Breast epithelium (tissue), 4 donors: Measurements from ENCODE around the gene PTPRG. TPM values are rescaled to one million over a fixed set of nuclear protein-coding genes. Genes with fewer than 3 reads are reported as not detected.

Source experiments
- DNase-seq, 2 donors: peaks; one replicate each; pipeline ENCODE4 v3.0.0-alpha.2; 2019; ENCODE audit warnings: low spot score in 2 of 2
- H3K27ac ChIP-seq, 2 donors: fragments of 200-600 bp; sonication (generic) in 1 of 2; one replicate each; pipeline ENCODE4 v1.5.1; 2016 to 2019; ENCODE audit warnings: mild to moderate bottlenecking in 1 of 2
- H3K27me3 ChIP-seq, 2 donors: fragments of 200-600 bp; sonication (generic) in 1 of 2; one replicate each; pipeline versions ENCODE4 v1.5.1 to v1.6.0; 2017 to 2019; ENCODE audit warnings: control low read depth in 1 of 2, mild to moderate bottlenecking in 1 of 2
- H3K36me3 ChIP-seq: fragments of 200-600 bp; one replicate; pipeline ENCODE4 v1.5.1; 2019
- H3K4me1 ChIP-seq, 2 donors: fragments of 200-600 bp; sonication (generic); one replicate each; pipeline ENCODE4 v1.5.1; 2016 to 2019; ENCODE audit warnings: control low read depth in 1 of 2
- H3K4me3 ChIP-seq, 3 donors: fragments of 200-600 bp; sonication (generic); 1 replicate in 2 of 3; 2 replicates in 1 of 3; pipeline ENCODE4 v1.5.1; 2016 to 2019; ENCODE audit warnings: mild to moderate bottlenecking in 3 of 3, moderate library complexity in 2 of 3
- H3K9me3 ChIP-seq, 2 donors: fragments of 200-600 bp; sonication (generic) in 1 of 2; one replicate each; pipeline ENCODE4 v1.5.1; 2016 to 2019; ENCODE audit warnings: control low read depth in 1 of 2
- POLR2A ChIP-seq: fragments of 450-650 bp; IDR thresholded peaks from one replicate; pipeline ENCODE4 v1.6.1; 2016; ENCODE audit warnings: antibody characterized with exemption, mild to moderate bottlenecking, moderate library complexity
- POLR2AphosphoS5 ChIP-seq, 3 donors: sonication (generic); formaldehyde crosslinking; IDR thresholded peaks; one replicate each; pipeline ENCODE4 v1.6.1; 2017; ENCODE audit warnings: antibody characterized with exemption in 3 of 3
- intact Hi-C: fragments of 100-400 bp; cut with DNase I; formaldehyde crosslinking; loops from one replicate; pipeline ENCODE4 v1.15.1; 2023; ENCODE audit warnings: low total_unique reads
- total RNA-seq, 3 donors: library from RNA; depleted of rRNA; stranded (reverse); fragments of >200 nt; gene quantifications; one replicate each; pipeline ENCODE4 v1.1.0, GENCODE V29; 2016
- TF ChIP-seq, protein P1 (sequence below), 3 donors: fragments of 450-650 bp; IDR thresholded peaks; one replicate each; pipeline ENCODE4 v1.5.1; 2016 to 2017; ENCODE audit warnings: antibody characterized with exemption in 3 of 3, mild to moderate bottlenecking in 3 of 3, moderate library complexity in 3 of 3

PTPRG gene
- total RNA-seq, 3 donors from 2014 or later = 42.3 to 179 (median 61.6) TPM

DNA sequence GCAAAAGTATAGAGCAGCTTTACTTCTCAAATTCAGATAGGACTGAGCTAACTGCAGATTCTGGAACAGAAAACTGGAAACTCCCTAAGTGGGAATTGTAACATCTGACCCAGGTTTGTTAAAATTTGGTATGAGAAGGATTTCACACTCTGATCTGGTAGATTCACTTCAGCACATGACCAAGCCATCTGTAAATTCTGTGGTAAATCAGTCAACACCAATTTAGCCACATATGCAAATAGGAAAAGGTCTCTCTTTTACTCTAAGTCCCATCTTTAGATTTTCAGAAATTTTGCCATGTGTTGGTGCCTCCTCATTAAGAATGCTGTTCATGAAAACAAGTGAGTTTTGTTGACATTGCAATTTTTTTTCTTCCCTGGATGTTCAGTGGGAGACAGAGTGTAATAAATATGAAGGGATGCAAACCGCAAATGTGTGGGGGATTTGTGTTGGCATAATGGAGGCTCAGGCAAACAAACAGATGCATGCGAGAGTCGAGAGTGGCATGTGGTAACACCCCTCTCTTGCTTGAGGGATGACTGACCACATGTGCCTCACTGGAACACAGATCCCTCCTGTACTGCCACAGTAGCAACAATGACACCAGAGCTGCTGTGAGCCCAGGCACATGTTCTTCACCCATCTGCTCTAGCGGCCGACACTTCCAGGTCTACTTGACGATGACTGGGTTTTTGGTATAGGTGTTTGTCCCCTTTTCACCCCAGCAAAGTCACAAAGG, 665.4 kb downstream of the PTPRG start:
- intact Hi-C loops = no loop called here
- TF ChIP-seq POLR2AphosphoS5 (IDR thresholded peaks at IDR 0.05) = no peak
- TF ChIP-seq, protein P1, sequence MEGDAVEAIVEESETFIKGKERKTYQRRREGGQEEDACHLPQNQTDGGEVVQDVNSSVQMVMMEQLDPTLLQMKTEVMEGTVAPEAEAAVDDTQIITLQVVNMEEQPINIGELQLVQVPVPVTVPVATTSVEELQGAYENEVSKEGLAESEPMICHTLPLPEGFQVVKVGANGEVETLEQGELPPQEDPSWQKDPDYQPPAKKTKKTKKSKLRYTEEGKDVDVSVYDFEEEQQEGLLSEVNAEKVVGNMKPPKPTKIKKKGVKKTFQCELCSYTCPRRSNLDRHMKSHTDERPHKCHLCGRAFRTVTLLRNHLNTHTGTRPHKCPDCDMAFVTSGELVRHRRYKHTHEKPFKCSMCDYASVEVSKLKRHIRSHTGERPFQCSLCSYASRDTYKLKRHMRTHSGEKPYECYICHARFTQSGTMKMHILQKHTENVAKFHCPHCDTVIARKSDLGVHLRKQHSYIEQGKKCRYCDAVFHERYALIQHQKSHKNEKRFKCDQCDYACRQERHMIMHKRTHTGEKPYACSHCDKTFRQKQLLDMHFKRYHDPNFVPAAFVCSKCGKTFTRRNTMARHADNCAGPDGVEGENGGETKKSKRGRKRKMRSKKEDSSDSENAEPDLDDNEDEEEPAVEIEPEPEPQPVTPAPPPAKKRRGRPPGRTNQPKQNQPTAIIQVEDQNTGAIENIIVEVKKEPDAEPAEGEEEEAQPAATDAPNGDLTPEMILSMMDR (IDR thresholded peaks at IDR 0.05) = no peak
- no peak for TF ChIP-seq POLR2A

DNA sequence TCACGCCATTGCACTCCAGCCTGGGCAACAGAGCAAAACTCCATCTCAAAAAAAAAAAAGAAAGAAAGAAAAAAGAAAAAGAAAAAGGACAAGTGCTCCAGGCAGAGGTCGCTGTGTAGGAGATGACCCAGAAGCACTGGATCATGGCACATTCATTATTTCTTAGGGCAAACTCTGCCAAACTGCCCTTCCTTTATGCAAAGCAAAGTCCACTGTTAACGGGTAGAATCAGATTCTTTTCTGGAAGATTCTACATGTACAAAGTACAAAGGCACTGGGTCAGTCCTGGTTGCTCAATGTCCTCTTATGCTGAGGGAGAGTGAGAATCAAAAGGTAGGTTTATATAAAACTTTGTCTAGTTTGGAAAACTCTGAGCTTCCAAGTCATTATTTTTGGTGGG, 667.1 kb downstream of the PTPRG start:
- H3K27ac ChIP-seq = no peak overlapping the region
- no peaks in the 10 kb centered on the region for H3K36me3 ChIP-seq
- no peak for TF ChIP-seq POLR2AphosphoS5 (IDR thresholded peaks at IDR 0.05)
- TF ChIP-seq, protein P1 (IDR thresholded peaks at IDR 0.05) = no peak
- no peak for TF ChIP-seq POLR2A
- H3K4me3 ChIP-seq = no peak overlapping the region
- H3K4me1 ChIP-seq = no peaks in the 10 kb centered on the region
- H3K27me3 ChIP-seq = no peaks in the 10 kb centered on the region
- no peaks in the 10 kb centered on the region for H3K9me3 ChIP-seq
- intact Hi-C loops = no loop called here
- DNase-seq = no peak

More for the DNA sequence above, 665.4 kb downstream of the PTPRG start:
- Histone ChIP-seq H3K27ac (no peak overlapping the region), H3K4me1 (no peaks in the 10 kb centered on the region), H3K27me3 (no peaks in the 10 kb centered on the region), H3K9me3 (no peaks in the 10 kb centered on the region), H3K36me3 (no peaks in the 10 kb centered on the region), H3K4me3 (no peak overlapping the region)
- no peak for DNase-seq

DNA sequence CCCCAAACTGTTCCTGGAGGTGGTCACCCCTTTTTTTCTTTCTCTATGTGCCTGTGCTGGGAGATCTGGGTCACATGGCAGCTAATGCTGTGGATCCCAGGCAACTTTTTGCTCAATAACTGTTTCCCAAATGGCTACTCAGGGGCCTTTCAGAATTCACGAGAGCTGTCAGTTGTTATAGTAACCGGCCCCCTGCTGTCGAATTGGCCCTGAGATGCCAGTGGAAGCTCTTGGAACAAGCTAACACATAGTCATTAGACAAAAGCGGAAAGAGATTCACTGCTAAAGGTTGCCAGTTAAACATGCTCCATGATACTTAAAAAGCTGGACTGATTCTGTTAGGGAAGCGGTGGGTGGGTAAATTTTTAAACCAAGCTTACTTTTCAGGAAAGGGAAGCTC, 667.8 kb downstream of the PTPRG start:
- Histone ChIP-seq H3K4me3 (no peak overlapping the region), H3K27me3 (no peaks in the 10 kb centered on the region), H3K9me3 (no peaks in the 10 kb centered on the region), H3K4me1 (no peaks in the 10 kb centered on the region), H3K27ac (no peak overlapping the region), H3K36me3 (no peaks in the 10 kb centered on the region)
- intact Hi-C loops = no loop called here
- DNase-seq = no peak
- TF ChIP-seq POLR2AphosphoS5 (IDR thresholded peaks at IDR 0.05) = no peak
- no peak for TF ChIP-seq POLR2A
- TF ChIP-seq, protein P1 (IDR thresholded peaks at IDR 0.05) = no peak

DNA sequence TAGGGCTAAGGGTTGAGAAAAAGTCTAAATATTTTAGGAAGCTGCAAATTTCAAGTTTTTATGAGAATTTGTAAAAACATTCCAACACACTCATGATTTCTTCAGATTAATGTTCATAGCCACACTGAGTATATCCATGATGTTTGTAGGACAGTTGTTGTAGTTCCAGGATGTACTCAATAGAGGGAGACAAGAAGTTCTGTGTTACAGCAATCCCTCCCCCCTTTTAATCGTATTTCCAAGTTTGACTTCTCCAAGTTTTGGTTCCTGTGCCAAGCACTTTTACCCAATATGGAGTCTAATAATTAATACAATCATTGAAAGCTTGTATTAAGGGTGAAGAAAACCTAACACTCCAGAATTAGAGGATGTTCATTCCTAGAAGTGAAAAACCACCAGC, 668.5 kb downstream of the PTPRG start:
- Histone ChIP-seq H3K4me3 (no peak overlapping the region), H3K27me3 (no peaks in the 10 kb centered on the region), H3K4me1 (no peaks in the 10 kb centered on the region), H3K36me3 (no peaks in the 10 kb centered on the region), H3K27ac (no peak overlapping the region), H3K9me3 (no peaks in the 10 kb centered on the region)
- TF ChIP-seq, protein P1 (IDR thresholded peaks at IDR 0.05) = no peak
- no peak for TF ChIP-seq POLR2AphosphoS5 (IDR thresholded peaks at IDR 0.05)
- no peak for TF ChIP-seq POLR2A
- intact Hi-C loops = no loop called here
- no peak for DNase-seq

DNA sequence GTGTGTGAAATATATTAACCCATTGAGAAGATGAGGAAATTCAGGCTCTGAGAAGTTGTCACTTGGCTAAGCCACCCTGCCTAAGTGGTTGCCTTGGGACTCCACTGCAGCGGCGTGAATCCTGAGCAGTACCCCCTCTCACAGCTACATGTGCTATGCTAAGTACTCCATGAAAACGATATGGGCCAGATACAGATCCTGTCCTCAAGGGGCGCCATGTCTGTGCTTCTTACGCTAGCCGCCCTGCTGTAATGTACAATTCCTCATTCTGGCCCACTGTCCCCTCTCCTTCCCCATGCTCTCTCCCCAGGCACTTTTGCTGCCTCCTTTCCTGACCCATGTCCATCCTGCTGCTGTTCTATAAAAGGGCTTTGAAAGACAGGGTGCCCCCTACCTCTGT, 671.7 kb downstream of the PTPRG start:
- no peak overlapping the region for H3K4me3 ChIP-seq
- TF ChIP-seq, protein P1 (IDR thresholded peaks at IDR 0.05) = no peak
- TF ChIP-seq POLR2A = no peak
- TF ChIP-seq POLR2AphosphoS5 (IDR thresholded peaks at IDR 0.05) = no peak
- H3K9me3 ChIP-seq = no peaks in the 10 kb centered on the region
- H3K36me3 ChIP-seq = no peaks in the 10 kb centered on the region
- H3K4me1 ChIP-seq = no peaks in the 10 kb centered on the region
- H3K27me3 ChIP-seq = no peaks in the 10 kb centered on the region
- intact Hi-C loops = no loop called here
- DNase-seq = no peak
- no peak overlapping the region for H3K27ac ChIP-seq
